HG02973 (cell line): ENCODE data around the gene SEC24C.
"Not testable (repeated sequence)": the region's sequence is repeated elsewhere in the genome, so short reads cannot be mapped to it uniquely, and the experiment has no call there.

ENCODE experiments used
- ATAC-seq: cut with Tn5 transposase; IDR thresholded peaks from one replicate; pipeline ENCODE4 v1.9.1; 2021; ENCODE audit warnings: moderate library complexity; ENCODE audit not compliant: unreplicated experiment

The SEC24C gene

GRCh38 chr10:73789659-73790055 is 45.5 kb downstream of the SEC24C start:
- no peak for ATAC-seq

GRCh38 chr10:73790886-73791625 is 46.9 kb downstream of the SEC24C start:
- no peak for ATAC-seq

- ATAC-seq = no peak
Observed at GRCh38 chr10:73791871-73792400, 47.8 kb downstream of the SEC24C start.

GRCh38 chr10:73793456-73793855 is 49.3 kb downstream of the SEC24C start:
- ATAC-seq = no peak

- not testable (repeated sequence) for ATAC-seq
Observed at GRCh38 chr10:73795491-73795890, 51.3 kb downstream of the SEC24C start.

- not testable (repeated sequence) for ATAC-seq
Observed at GRCh38 chr10:73796035-73796434, 51.9 kb downstream of the SEC24C start.

GRCh38 chr10:73796766-73797165 is 52.6 kb downstream of the SEC24C start:
- no peak for ATAC-seq

- no peak for ATAC-seq
Observed at GRCh38 chr10:73797324-73798025, 53.3 kb downstream of the SEC24C start.

- no peak for ATAC-seq
Observed at GRCh38 chr10:73798087-73798486, 53.9 kb downstream of the SEC24C start.

- no peak for ATAC-seq
Observed at GRCh38 chr10:73798927-73799560, 54.9 kb downstream of the SEC24C start.

- no peak for ATAC-seq
Observed at GRCh38 chr10:73799899-73800559, 55.9 kb downstream of the SEC24C start.

GRCh38 chr10:73800560-73801252 is 56.5 kb downstream of the SEC24C start:
- ATAC-seq = no peak

GRCh38 chr10:73801253-73801590 is 57.0 kb downstream of the SEC24C start:
- no peak for ATAC-seq

- ATAC-seq = no peak
Observed at GRCh38 chr10:73802276-73802991, 58.3 kb downstream of the SEC24C start.

- ATAC-seq = peak; percentile 58
Observed at GRCh38 chr10:73803680-73804286, 59.6 kb downstream of the SEC24C start.

GRCh38 chr10:73806176-73806950 is 62.2 kb downstream of the SEC24C start:
- ATAC-seq = no peak

GRCh38 chr10:73807471-73807870 is 63.3 kb downstream of the SEC24C start:
- no peak for ATAC-seq

GRCh38 chr10:73808021-73808815 is 64.0 kb downstream of the SEC24C start:
- ATAC-seq = no peak
